MM.1S (cell line): ENCODE results near the gene SLC22A1.

Source experiments
- DNase-seq: peaks from one replicate; pipeline ENCODE4 v3.0.0-alpha.2; 2015
- H2AFZ ChIP-seq: fragments of 300-600 bp; sonication (generic); 2 replicates; pipeline ENCODE4 v1.6.0; 2016; ENCODE audit warnings: antibody characterized with exemption, low read length
- H3F3A ChIP-seq: fragments of 300-600 bp; sonication (generic); 2 replicates; pipeline ENCODE4 v1.6.1; 2016; ENCODE audit warnings: mild to moderate bottlenecking, antibody characterized with exemption, low read length, moderate library complexity, mixed read lengths; ENCODE audit not compliant: insufficient read depth
- H3K27ac ChIP-seq: fragments of 300-600 bp; sonication (generic); 2 replicates; pipeline ENCODE4 v1.5.1; 2016; ENCODE audit warnings: mild to moderate bottlenecking, low read length
- H3K27me3 ChIP-seq: fragments of 300-600 bp; sonication (generic); replicated peaks from 2 replicates; pipeline ENCODE4 v1.6.0; 2016; ENCODE audit warnings: low read length; ENCODE audit not compliant: insufficient read depth
- H3K36me3 ChIP-seq: fragments of 300-600 bp; sonication (generic); replicated peaks from 2 replicates; pipeline ENCODE4 v1.6.1; 2016; ENCODE audit warnings: mild to moderate bottlenecking, low read length, mixed read lengths; ENCODE audit not compliant: insufficient read depth
- H3K4me1 ChIP-seq: fragments of 300-600 bp; sonication (generic); 2 replicates; pipeline ENCODE4 v1.6.1; 2016; ENCODE audit warnings: low read length, mixed read lengths
- H3K4me2 ChIP-seq: fragments of 300-600 bp; sonication (generic); 2 replicates; pipeline ENCODE4 v1.6.0; 2016; ENCODE audit warnings: low read depth, low read length
- H3K4me3 ChIP-seq: fragments of 300-600 bp; sonication (generic); 2 replicates; pipeline ENCODE4 v1.5.1; 2016; ENCODE audit warnings: low read length, mixed read lengths
- H3K79me2 ChIP-seq: fragments of 300-600 bp; sonication (generic); 2 replicates; pipeline ENCODE4 v1.6.1; 2016; ENCODE audit warnings: mixed run types, low read length, mixed read lengths
- H3K9ac ChIP-seq: fragments of 300-600 bp; sonication (generic); 2 replicates; pipeline ENCODE4 v1.6.1; 2016; ENCODE audit warnings: low read length, mixed read lengths
- H3K9me2 ChIP-seq: fragments of 300-600 bp; sonication (generic); replicated peaks from 2 replicates; pipeline ENCODE4 v1.6.1; 2016; ENCODE audit warnings: mild to moderate bottlenecking, low read length, mixed read lengths; ENCODE audit not compliant: insufficient read depth
- H3K9me3 ChIP-seq: fragments of 300-600 bp; sonication (generic); replicated peaks from 2 replicates; pipeline ENCODE4 v1.6.1; 2016; ENCODE audit warnings: mild to moderate bottlenecking, low read length, mixed read lengths; ENCODE audit not compliant: insufficient read depth
- H4K20me1 ChIP-seq: fragments of 300-600 bp; sonication (generic); 2 replicates; pipeline ENCODE4 v1.6.1; 2016; ENCODE audit warnings: mild to moderate bottlenecking, low read length, moderate library complexity, mixed read lengths; ENCODE audit not compliant: insufficient read depth
- CTCF ChIP-seq: fragments of 300-600 bp; sonication (generic); IDR thresholded peaks from 2 replicates; pipeline ENCODE4 v1.5.1; 2016; ENCODE audit warnings: antibody characterized with exemption, low read length, mixed read lengths
- EZH2 ChIP-seq: fragments of 300-600 bp; sonication (generic); optimal IDR thresholded peaks from 2 replicates; pipeline ENCODE3; 2017; ENCODE audit warnings: low read depth, mild to moderate bottlenecking, antibody characterized with exemption, low read length, mixed read lengths
- EZH2phosphoT487 ChIP-seq: fragments of 300-600 bp; sonication (generic); IDR thresholded peaks from 2 replicates; pipeline ENCODE4 v1.6.1; 2018; ENCODE audit warnings: antibody characterized with exemption, low read length

Gene SLC22A1

GRCh38 chr6:160092602-160093001 is 29.0 kb upstream of the SLC22A1 start:
- Histone ChIP-seq H3K4me3 (no peak overlapping the region), H4K20me1 (no peaks in the 10 kb centered on the region), H3K9me3 (no peaks in the 10 kb centered on the region), H3K4me2 (no peak overlapping the region), H2AFZ (no peak overlapping the region), H3F3A (no peaks in the 10 kb centered on the region), H3K9ac (no peak overlapping the region), H3K36me3 (no peaks in the 10 kb centered on the region), H3K9me2 (no peaks in the 10 kb centered on the region), H3K79me2 (no peaks in the 10 kb centered on the region), H3K4me1 (no peaks in the 10 kb centered on the region), H3K27me3 (no peaks in the 10 kb centered on the region), H3K27ac (no peak overlapping the region)
- no peak for DNase-seq
- TF ChIP-seq CTCF (no peak), EZH2phosphoT487 (no peak), EZH2 (no peak)

GRCh38 chr6:160093061-160093460 is 28.6 kb upstream of the SLC22A1 start:
- H3K4me3 ChIP-seq: no peak overlapping the region
- no peak overlapping the region for H2AFZ ChIP-seq
- H3K9ac ChIP-seq: no peak overlapping the region
- H3K36me3 ChIP-seq: no peaks in the 10 kb centered on the region
- no peak for DNase-seq
- H3K27ac ChIP-seq: no peak overlapping the region
- no peak for TF ChIP-seq CTCF
- TF ChIP-seq EZH2: no peak
- TF ChIP-seq EZH2phosphoT487: no peak
- H3K79me2 ChIP-seq: no peaks in the 10 kb centered on the region
- no peaks in the 10 kb centered on the region for H3K4me1 ChIP-seq
- H3F3A ChIP-seq: no peaks in the 10 kb centered on the region
- H3K9me2 ChIP-seq: no peaks in the 10 kb centered on the region
- H3K4me2 ChIP-seq: no peak overlapping the region
- H3K9me3 ChIP-seq: no peaks in the 10 kb centered on the region
- H3K27me3 ChIP-seq: no peaks in the 10 kb centered on the region
- no peaks in the 10 kb centered on the region for H4K20me1 ChIP-seq

DNA sequence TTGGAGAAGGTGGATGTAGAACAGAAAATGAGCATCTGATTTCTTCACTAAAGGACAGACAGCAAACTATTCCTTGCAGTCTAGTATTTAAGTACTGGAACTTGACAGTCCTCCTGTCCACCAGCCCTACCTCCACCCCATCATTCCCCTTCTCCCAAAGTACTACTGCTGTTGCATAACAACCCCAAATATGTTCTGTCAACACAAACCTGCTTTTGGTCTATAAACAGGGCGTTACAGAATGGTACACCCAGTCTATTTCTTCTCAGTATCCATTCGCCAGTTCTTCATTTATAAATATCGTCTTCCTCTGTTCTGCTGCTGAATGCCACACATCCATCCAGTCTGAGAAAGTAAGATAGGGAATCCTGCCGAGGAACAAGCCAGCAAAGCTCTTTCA is 27.7 kb upstream of the SLC22A1 start:
- Histone ChIP-seq H3K36me3 (no peaks in the 10 kb centered on the region), H3K9ac (no peak overlapping the region), H3K4me1 (no peaks in the 10 kb centered on the region), H3K79me2 (no peaks in the 10 kb centered on the region), H3K27me3 (no peaks in the 10 kb centered on the region), H2AFZ (no peak overlapping the region), H3K27ac (no peak overlapping the region), H3K9me3 (no peaks in the 10 kb centered on the region), H3K4me2 (no peak overlapping the region), H4K20me1 (no peaks in the 10 kb centered on the region), H3F3A (no peaks in the 10 kb centered on the region), H3K4me3 (no peak overlapping the region), H3K9me2 (no peaks in the 10 kb centered on the region)
- no peak for DNase-seq
- no peak for TF ChIP-seq EZH2phosphoT487

GRCh38 chr6:160095146-160095845 is 26.3 kb upstream of the SLC22A1 start:
- no peaks in the 10 kb centered on the region for H3K36me3 ChIP-seq
- H3K27me3 ChIP-seq: no peaks in the 10 kb centered on the region
- H3K27ac ChIP-seq: no peak overlapping the region
- H3K79me2 ChIP-seq: no peaks in the 10 kb centered on the region
- H3K9me2 ChIP-seq: no peaks in the 10 kb centered on the region
- H3K4me2 ChIP-seq: no peak overlapping the region
- H3K9ac ChIP-seq: no peak overlapping the region
- H3K4me1 ChIP-seq: no peaks in the 10 kb centered on the region
- H3K4me3 ChIP-seq: no peak overlapping the region
- no peak for DNase-seq
- H4K20me1 ChIP-seq: no peaks in the 10 kb centered on the region
- no peaks in the 10 kb centered on the region for H3F3A ChIP-seq
- TF ChIP-seq EZH2 (no peak), CTCF (no peak), EZH2phosphoT487 (no peak)
- H2AFZ ChIP-seq: no peak overlapping the region
- H3K9me3 ChIP-seq: no peaks in the 10 kb centered on the region
